ENCODE results near the gene MRPS2. TPM values are rescaled to one million over a fixed set of nuclear protein-coding genes. Genes with fewer than 3 reads are reported as not detected.

The MRPS2 gene
- total and polyA plus RNA-seq, 2 donors (not counting 3 experiments of a cell fraction or from before 2014, with no cell fraction given), result 50.8 to 231 TPM

- H3K4me3 ChIP-seq (replicated peaks in 1 of 3; ENCODE audit: insufficient read depth in 1 of 3, low read depth in 1 of 3, low read length in 3 of 3), result no peak overlapping the region
- H2AFZ ChIP-seq (ENCODE audit: low read depth, low read length), result no peak overlapping the region
- POLR2A ChIA-PET, result no interaction called here
- H3K9ac ChIP-seq (replicated peaks; ENCODE audit: extremely low read depth, insufficient read depth, low read length), result no peak overlapping the region
- H3K9me1 ChIP-seq (replicated peaks; ENCODE audit: control insufficient read depth, extremely low read depth, insufficient read depth, low read length), result no peaks in the 10 kb centered on the region
- FAIRE-seq, result no peak
- dilution Hi-C loops (cut with MboI; ENCODE audit: extremely low pct_ligation_motif_present, low sequenced_read_pairs), result no loop called here
- intact Hi-C loops (cut with micrococcal nuclease), result no loop called here
- no peaks in the 10 kb centered on the region for H3K36me3 ChIP-seq (ENCODE audit: control insufficient read depth in 2 of 2, extremely low read depth in 1 of 2, insufficient read depth in 2 of 2, low read length in 2 of 2)
- no peak overlapping the region for H3K27ac ChIP-seq (ENCODE audit: insufficient read depth, low read depth, low read length)
- H3K4me1 ChIP-seq (ENCODE audit: control insufficient read depth, extremely low read depth, insufficient read depth, low read length), result peaks cover 5% of the 10 kb centered on the region
- no peak for TF ChIP-seq FOS (IDR thresholded peaks at IDR 0.05; ENCODE audit: borderline replicate concordance, insufficient read depth, low read length)
- no peak for TF ChIP-seq MAX (IDR thresholded peaks at IDR 0.05; ENCODE audit: insufficient read depth, insufficient read length)
- TF ChIP-seq JUN (IDR thresholded peaks at IDR 0.05; ENCODE audit: borderline replicate concordance, insufficient read depth, insufficient read length, low read depth), result no peak
- TF ChIP-seq POLR2A (IDR thresholded peaks at IDR 0.05; ENCODE audit: low read depth, low read length), result no peak
- TF ChIP-seq POLR2AphosphoS5 (IDR thresholded peaks at IDR 0.05; ENCODE audit: insufficient read depth, low read depth, low read length), result no peak
- no peak for TF ChIP-seq EZH2 (IDR thresholded peaks at IDR 0.05; ENCODE audit: borderline replicate concordance, low read depth, low read length, severe bottlenecking)
- no peak for TF ChIP-seq MYC (IDR thresholded peaks at IDR 0.05; ENCODE audit: low read depth, low read length)
- no peak for TF ChIP-seq GATA2 (IDR thresholded peaks at IDR 0.05; ENCODE audit: insufficient read depth, insufficient read length, low read depth, low read length)
- TF ChIP-seq, protein P1, sequence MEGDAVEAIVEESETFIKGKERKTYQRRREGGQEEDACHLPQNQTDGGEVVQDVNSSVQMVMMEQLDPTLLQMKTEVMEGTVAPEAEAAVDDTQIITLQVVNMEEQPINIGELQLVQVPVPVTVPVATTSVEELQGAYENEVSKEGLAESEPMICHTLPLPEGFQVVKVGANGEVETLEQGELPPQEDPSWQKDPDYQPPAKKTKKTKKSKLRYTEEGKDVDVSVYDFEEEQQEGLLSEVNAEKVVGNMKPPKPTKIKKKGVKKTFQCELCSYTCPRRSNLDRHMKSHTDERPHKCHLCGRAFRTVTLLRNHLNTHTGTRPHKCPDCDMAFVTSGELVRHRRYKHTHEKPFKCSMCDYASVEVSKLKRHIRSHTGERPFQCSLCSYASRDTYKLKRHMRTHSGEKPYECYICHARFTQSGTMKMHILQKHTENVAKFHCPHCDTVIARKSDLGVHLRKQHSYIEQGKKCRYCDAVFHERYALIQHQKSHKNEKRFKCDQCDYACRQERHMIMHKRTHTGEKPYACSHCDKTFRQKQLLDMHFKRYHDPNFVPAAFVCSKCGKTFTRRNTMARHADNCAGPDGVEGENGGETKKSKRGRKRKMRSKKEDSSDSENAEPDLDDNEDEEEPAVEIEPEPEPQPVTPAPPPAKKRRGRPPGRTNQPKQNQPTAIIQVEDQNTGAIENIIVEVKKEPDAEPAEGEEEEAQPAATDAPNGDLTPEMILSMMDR (IDR thresholded peaks at IDR 0.05; ENCODE audit: extremely low read depth in 1 of 2, insufficient read depth in 1 of 2, low read depth in 1 of 2, low read length in 2 of 2), result no peak
- no peaks in the 10 kb centered on the region for H3K79me2 ChIP-seq (ENCODE audit: control insufficient read depth, insufficient read depth, low read length)
- no peak overlapping the region for H3K4me2 ChIP-seq (ENCODE audit: insufficient read depth, low read length)
- no peak for DNase-seq (ENCODE audit: low read depth, low spot score)
- H3K27me3 ChIP-seq (ENCODE audit: control insufficient read depth in 2 of 2, insufficient read depth in 2 of 2, low read length in 2 of 2), result no peaks in the 10 kb centered on the region
- BruUV-seq (replicated peaks), result no TSS peak
- CTCF ChIA-PET, result interaction anchor here (1.3 kb wide), 1 partner anchor 33 kb away, joined by 4 read pairs; no protein-coding TSS in a partner anchor
- H4K20me1 ChIP-seq (replicated peaks; ENCODE audit: control insufficient read depth, extremely low read depth, insufficient read depth, low read length), result no peaks in the 10 kb centered on the region
- H3K9me3 ChIP-seq (replicated peaks; ENCODE audit: control insufficient read depth, insufficient read depth, low read length), result no peaks in the 10 kb centered on the region
These were observed 28.5 kb upstream of the MRPS2 start for GRCh38 chr9:135471791-135472640.

Measured in endothelial cell of umbilical vein (primary cell).